HL-60/S4 (cell line): ENCODE measurements around the gene AGAP1.

Source experiments
- in situ Hi-C: fragments of 300-500 bp; cut with MboI; formaldehyde crosslinking; loops from 2 replicates; pipeline ENCODE4 v1.14.3; 2022; ENCODE audit warnings: low sequenced_read_pairs

AGAP1 gene

DNA sequence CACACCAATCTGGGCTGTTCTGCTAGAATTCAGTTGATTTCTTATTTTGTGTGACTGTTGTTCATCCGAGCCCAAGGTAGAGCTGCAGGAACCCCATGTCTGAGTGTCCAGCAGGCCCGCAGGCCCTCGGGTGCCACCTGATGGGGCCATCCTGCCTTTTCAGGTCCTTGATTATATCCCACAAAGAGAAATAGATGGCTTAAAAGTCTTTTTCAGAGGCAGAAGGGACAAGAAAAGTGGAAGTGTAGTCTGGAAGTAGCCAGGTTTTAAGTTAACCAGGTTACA lies 52.2 kb downstream of the AGAP1 start:
- in situ Hi-C loops: no loop called here

DNA sequence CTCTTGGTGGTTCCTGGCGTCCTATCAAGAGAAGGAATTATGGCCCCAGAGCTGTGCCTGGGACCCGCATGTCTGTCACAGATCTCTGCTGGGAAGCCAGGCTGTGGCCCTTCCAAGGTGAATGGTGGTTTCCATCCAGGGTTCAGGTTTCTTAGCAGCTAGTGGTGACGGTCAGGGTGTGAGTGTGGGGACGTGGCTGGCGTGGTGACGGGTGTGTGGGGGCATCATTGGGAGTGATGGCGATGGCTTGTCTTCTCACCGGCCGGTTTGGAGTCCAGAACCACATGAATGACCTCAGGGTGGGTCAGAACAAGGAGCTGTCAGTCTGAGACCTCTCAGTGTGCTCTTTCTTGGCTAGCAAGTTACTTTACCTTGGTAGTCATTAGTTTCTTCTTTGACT lies 52.6 kb downstream of the AGAP1 start:
- in situ Hi-C loops: no loop called here

DNA sequence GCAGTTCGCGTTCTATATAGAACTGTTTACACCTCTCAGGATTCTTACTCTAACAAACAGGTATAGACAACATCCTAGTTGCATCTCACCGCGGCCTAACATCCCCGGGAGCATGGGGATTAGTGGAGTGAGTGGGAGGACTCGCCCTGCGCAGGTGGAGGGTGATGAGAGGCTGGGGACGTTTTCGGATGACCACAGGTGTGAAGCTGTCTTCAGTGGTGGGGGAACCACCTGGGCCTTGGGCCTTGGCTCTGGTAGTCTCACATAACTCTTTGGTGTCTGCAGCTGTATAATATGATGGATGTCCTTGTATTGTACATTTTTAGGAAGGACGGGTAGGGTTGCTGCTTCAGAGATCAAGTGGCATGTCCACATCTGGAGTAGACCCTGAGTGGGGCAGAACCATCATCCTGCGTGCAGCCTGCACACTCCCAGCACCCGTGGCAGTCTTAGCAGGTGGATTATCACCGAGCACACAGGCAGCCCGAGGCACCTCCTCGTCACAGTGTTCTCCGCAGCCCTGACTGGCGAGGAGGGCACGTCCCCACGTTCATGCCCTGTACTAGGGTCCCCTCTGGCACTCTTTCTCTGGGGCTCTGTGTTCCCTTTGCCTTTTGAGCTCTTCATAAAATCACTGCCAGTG lies 56.0 kb downstream of the AGAP1 start:
- in situ Hi-C loops: no loop called here

DNA sequence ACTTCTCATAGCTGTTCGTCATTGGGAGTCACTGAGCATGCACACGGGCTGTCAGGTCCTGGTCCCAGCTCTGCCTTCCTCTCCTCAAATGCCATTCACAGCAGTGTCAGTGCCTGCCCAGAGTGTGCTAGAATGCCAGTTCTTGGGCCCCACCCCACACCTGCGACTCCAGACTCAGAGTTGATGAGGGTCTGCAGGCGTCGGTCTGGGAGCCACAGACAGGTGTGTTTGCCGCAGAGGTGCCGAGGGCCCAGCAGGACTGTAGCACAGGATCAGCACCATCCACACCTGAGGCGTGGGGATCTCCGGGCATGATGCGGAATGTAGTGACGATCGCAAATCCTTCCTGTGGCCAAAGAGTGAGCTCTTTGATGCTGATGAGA lies 56.5 kb downstream of the AGAP1 start:
- in situ Hi-C loops: no loop called here

DNA sequence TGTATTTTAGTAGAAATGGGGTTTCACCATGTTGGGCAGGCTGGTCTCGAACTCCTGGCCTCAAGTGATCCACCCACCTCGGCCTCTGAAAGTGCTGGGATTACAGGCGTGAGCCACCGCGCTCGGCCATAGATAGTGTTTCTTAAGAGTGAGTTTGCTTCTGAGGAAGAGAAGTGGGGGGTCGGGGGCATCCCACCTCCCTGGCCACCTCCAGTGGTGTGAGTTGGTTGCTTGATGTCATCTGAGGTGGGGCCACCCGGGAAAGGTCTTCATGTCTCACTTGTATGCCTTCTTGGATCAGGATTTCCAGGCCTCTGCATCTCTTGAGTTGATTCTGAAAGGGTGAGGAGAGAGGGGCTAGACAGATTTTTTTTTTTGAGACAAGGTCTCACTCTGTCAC lies 57.1 kb downstream of the AGAP1 start:
- in situ Hi-C loops: no loop called here

DNA sequence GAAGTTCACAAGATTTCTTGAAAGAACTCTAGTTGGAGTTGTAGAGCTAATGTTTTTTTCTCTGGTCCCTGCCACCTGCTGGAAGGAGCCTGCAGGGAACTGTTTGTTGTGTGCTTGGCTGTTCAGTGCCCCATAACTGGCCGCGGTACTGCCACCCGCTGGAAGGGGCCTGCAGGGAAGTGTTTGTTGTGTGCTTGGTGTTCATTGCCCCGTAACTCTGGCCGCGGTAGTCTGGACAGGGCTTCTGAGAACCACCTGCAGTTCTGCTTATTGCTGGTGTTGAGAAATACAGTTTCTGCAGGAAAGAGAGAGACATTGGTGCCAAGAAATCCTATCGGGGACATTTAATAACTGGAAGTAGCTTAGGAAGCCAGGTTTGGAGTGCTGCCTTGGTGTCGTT lies 58.1 kb downstream of the AGAP1 start:
- in situ Hi-C loops: no loop called here

DNA sequence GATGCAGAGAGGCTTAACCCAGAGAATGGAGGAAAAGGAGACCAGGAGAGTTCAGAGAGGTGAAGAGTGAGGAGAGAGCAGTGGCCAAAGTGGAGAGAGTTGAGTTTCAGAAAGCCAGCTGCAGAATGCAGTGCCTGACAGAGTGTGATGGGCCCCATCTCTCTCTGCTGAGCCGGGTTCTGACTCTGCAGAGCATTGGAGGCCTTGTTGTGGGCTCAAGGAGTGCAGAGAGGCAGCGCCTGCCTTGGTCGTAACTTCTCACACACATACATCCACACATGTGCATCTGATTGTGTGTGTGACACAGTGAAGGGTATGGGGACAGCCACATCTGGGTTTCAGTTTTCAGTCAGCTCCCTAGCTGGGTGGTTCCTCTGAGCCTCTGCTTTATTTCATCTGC lies 58.8 kb downstream of the AGAP1 start:
- in situ Hi-C loops: no loop called here

DNA sequence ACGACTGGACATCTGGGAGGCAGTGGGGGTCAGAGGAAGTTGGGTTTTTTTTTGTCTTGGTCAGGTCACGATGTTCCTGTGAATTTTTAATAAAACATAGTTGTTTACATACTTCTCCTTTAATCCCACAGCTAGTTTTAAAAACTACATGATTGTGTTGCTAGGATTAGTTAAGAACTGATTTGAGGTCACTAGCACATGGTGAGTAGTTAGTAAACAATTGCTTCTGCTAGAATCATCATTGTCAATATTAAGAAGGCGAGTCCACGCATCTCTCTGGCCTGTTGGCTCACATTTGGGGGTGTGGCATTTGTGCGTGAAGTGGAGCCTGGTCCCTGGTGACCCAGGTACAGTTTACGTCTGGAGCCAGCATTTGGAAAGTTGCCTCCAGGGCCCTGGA lies 59.4 kb downstream of the AGAP1 start:
- in situ Hi-C loops: no loop called here

DNA sequence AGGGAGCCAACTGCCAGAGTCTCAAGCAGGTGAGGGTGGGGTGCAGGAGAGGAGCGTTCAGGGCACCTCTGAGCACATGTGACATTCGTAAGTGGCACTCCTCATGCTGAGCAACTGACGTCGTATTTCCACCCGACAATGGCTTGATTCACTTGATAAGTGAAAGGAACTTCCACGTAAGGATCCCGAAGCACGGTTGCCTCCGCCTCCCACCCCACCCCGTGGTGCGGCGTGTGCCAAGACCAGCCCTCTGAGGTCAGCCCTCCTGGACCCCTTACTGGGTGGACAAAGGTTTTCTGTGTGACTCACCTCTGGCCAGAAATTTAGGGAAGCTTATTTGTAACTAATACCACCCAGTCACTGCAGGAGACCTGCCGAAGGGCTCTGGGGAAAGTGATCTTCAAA lies 59.9 kb downstream of the AGAP1 start:
- in situ Hi-C loops: no loop called here

DNA sequence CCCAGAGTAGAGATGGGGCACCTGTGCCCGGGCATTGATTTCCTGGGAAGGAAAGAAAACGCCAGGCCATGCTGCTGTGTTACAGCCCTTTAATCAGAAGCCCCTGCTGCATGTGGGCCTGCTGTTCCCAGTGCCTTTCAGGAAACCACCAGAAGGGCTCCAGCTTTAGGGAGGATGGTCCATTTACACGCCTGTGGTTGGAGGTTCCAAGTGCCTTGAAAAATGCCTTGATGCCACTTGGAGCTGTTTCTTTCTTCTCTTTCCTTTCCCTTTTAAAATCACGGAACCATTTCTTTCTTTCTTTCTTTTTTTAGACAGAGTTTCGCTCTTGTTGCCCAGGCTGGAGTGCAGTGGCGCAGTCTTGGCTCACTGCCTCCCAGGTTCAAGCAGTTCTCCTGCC lies 60.5 kb downstream of the AGAP1 start:
- in situ Hi-C loops: no loop called here

DNA sequence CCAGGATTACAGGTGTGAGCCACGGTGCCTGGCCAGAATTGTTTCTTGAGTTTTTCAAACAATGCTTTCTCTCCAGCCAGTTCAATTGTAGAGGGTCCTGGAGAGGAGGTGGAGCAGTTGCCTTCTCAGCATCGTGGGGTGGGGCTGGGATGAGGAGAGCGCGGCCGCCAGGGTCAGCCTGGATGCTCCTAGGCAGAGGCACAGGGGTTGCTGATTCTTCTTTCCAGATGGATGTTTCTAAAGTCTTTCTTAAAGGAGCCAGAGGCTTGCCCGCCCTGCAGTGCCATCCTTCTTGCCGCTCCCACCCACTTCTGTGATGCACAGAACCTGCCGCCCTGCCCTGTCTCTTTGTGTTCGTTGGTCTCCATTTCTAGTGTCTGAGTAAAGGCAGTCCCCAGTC lies 61.1 kb downstream of the AGAP1 start:
- in situ Hi-C loops: no loop called here

DNA sequence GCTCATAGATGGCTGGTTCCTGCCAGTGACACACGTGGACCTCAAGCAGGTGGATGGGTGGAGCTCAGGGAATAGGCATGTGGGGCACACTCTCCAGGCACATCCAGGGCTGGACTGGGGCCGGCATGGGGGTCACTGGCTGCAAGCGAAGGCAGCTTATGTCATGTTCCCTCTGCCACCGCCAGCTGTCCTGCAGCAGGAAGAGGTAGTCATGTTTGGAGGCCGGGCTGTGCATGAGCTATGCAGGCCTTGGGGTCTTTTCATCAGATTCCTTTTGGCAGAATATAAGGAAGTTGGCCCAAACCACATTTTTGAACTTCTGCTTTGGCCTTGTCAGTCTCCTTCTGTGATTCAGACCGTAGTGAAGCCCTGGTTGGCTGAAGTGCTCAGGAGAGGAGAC lies 61.5 kb downstream of the AGAP1 start:
- in situ Hi-C loops: no loop called here

DNA sequence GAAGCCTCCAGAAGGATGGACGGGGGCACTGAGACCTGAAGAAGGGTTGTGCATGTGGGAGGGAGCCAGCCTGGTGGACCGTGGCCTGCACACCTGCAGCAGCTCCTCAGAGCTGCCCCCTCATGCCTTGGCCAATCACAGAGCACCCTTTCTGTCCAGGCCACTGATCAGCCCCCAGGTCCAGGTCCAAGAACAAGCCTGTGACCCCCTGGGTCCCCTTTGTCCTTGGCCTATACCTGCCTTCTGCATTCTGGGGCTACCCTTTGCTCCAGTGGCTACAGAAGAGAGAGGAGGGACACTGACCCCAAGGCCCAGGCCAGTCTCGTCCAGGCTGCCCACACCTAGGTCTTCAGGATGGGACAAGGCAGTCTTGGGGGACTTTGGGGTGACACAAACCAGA lies 62.2 kb downstream of the AGAP1 start:
- in situ Hi-C loops: no loop called here

DNA sequence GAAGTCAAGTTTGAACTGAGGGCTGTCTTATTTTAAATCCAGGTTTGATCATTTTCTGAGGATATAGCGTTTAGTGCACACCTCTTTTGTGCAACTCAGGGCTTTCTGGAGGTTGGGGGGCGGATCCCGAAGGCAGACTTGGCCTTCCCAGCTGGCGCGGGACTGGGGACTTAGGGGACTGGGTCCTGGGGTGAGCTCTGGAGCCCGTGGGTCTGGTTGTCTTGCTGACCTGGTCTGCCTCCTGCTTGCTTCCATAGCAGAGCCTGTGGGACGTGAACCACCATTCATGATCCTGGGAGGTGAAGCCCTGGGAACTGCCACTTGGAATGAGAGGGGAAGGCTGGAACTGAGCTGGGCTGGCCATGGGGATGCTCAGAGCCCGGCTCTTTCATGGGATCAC lies 63.1 kb downstream of the AGAP1 start:
- in situ Hi-C loops: no loop called here

DNA sequence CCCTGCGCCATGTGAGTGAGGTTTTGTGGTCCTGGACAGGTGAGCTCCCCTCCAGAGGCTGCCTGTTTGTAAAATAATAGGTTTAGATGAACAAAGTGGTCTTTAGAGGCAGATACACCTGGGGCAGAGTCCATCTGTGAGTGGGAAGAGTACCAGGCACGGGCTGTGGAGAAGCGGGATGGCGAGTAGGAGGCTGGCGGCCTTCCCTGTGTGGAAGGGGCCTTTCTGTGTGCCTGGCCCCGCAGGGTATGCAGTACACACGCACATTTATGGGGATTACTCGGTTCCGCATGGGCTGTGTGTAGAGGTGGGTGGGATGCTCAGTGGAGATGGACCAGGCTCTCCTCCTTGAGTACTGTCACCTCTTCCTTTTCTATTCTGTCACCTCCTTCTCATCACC lies 64.1 kb downstream of the AGAP1 start:
- in situ Hi-C loops: no loop called here

DNA sequence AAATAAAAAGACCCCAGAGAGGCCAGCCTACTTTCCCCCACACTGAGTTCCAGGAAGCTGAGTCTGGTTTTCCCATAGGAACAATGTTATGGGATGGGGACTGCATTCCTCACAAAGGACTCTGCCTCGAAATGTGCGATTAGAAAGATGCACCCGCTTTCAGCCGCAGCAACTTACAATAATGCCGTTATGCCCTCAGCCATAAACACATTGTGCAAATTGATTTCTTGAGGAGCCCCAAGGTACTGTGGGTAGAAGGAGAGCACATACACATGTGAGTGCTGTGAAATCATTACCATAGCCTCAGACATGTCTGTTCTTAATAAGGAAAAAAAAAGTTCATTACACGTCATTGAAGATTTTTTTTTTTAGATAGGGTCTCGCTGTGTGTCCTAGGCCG lies 64.7 kb downstream of the AGAP1 start:
- in situ Hi-C loops: no loop called here

DNA sequence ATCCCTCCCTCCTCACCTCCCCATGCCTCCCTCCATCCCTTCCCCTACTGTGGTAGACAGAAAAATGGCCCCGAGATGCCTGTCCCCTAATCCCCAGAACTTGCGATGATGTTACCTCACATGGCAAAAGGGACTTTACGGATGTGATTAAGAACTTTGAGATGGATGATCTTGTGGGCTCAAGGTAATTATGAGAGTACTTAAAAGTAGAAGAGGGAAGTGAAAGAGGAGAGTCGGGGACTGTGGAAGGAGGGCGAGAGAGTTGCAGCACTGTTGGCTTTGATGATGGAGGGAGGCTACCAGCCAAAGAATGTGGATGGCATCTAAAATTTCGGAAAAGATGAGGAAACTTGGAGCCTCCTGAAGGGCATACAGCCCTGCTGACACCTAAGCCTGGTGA lies 66.5 kb downstream of the AGAP1 start:
- in situ Hi-C loops: no loop called here

DNA sequence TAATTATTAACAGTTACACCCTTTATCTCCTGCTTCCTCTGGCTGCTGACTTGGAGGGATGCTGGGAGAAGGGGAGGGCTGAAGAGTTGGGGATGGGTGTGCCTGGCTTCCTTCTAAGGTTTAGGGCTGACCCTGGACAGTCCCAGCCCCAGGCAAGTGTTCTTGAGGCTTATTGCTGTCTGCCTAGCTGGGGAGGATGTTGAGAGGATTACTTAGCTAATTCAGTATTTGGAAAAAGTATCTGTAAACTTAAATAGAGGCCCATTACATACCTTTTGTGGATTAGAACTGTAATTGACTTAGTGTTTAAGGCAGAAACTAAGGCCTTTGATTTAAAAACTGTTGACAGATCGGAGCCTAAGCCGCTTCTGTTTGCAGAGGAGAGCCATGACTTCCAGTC lies 67.6 kb downstream of the AGAP1 start:
- in situ Hi-C loops: no loop called here

DNA sequence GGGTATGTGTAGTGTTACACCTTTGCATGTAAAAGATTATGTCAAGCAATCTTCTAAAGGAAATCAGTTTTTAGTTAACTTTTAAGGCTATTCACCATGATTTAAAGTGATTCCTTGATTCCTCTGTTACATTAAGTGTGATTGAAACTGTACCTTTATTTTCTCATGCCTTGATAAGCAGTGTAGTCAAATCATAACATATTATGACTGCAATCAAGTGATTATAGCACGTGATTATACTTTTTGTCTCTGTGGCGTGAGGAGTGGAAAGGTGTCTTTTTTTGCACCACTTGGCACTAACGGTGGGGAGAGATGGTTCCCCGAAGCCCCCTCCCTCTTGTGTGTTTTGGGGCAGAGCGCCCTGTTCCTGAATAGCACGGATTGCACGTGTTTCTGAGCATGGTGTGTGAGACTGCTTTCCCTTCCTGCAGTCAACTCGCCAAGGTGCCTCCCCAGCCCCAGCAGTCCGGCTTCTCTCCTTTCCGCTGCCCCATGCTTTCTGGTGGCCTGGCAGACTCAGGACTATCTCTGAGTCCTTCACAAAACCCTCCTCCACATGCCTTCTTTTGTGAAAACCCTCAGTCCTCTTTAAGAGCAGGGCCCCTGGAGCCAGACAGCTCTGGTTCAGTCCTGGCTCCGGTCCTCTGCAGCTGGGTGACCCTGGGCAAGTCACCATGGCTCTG lies 68.4 kb downstream of the AGAP1 start:
- in situ Hi-C loops: no loop called here

DNA sequence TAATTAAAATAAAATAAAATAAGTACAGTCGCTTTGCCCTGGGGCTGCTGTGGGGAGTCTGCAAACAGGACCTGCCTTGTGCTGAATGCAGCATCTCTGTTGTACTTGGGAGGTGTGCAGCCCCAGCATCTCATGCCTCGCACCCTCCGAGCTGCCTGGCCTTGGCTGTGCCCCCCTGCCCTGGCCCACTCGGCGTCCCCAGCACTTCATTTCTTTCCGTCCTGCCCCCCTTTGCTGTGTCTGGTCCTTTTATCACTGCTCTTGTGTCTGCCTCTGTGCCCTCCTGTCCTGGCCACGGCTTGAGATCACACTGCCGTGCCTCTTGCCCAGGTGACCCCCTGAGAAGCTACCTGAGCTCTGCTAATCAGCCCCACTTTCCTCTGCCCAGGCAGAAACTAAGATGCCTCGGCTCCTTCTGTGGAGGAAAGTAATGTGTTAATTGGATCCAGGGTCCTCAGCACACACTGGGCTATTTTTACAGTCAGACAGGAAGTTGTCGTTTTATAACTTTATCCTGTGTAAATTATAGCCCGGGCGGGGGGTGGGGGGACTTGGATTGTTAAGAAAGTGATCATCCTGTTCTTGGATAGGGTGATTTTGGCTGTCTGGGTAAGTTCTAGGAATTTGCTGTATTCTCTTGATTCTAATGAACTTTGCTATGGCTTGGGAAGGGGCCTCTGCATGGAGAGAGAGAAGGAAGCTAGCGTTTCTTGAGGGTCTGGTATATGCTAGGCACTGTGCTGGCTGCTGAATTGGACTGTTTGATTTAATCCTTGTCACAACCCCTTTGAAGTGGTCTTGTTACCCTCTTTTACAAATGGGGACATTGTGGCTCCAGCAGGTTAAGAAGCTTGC lies 69.4 kb downstream of the AGAP1 start:
- in situ Hi-C loops: no loop called here

DNA sequence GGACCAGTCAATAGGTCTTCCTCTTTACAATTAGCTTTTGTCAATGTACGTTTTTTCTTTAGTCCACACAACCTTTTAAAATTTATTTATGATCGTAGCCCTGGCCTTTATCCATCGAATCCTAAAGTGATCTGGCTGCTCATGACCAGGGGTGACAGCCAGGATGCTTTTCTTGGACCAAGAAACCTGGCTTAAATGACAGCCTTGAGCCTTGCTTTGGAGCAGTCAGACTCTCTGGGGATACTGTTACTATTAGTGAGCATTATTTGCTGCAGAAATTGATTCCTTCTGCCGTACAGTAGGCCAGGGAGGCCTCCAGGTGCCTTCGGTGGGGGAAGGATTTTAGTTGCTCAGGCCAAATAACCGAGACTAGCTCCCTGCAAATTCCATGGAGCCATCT lies 70.2 kb downstream of the AGAP1 start:
- in situ Hi-C loops: no loop called here

DNA sequence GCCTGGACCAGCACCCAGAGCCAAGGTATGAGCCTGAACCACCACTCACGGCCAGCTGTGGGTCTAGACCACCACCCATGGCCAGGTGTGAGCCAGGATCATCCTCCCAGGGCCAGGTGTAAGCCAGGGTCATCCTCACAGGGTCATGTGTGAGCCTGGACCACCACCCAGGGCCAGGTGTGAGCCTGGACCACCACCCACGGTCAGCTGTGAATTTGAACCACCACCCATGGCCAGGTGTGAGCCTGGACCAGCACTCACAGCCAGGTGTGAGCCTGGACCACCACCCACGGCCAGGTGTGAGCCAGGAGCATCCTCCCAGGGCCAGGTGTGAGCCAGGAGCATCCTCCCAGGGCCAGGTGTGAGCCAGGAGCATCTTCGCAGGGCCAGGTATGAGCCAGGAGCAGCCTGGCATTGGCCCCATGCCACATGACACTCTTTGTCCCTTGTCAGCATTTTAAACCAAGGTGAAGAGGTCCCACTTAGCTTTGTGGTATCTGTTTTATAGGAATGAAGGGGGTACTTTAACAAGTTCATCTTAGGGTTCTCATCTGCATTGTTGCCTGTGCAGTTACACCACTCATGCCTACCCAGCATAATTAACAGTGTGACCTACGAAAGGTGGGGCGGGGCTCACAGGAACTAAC lies 71.2 kb downstream of the AGAP1 start:
- in situ Hi-C loops: no loop called here
